IPS-18a (cell line): ENCODE results near the gene EREG.

Experiments
- H3K27ac ChIP-seq: one replicate; pipeline ENCODE4 v1.5.1; 2013; ENCODE audit warnings: low read length
- H3K27me3 ChIP-seq: one replicate; pipeline ENCODE4 v1.6.1; 2013; ENCODE audit warnings: mild to moderate bottlenecking, low read length; ENCODE audit not compliant: control insufficient read depth, insufficient read depth
- H3K36me3 ChIP-seq: one replicate; pipeline ENCODE4 v1.6.1; 2013; ENCODE audit warnings: low read depth, low read length; ENCODE audit not compliant: control insufficient read depth
- H3K4me1 ChIP-seq: one replicate; pipeline ENCODE4 v1.6.1; 2013; ENCODE audit warnings: low read depth, low read length; ENCODE audit not compliant: control insufficient read depth
- H3K4me3 ChIP-seq: one replicate; pipeline ENCODE4 v1.5.1; 2013; ENCODE audit warnings: low read length
- H3K9ac ChIP-seq: one replicate; pipeline ENCODE4 v1.6.1; 2013; ENCODE audit warnings: mild to moderate bottlenecking, low read length, moderate library complexity
- H3K9me3 ChIP-seq: one replicate; pipeline ENCODE4 v1.6.1; 2013; ENCODE audit warnings: low read depth, low read length; ENCODE audit not compliant: control insufficient read depth

The EREG gene

GRCh38 chr4:74433541-74434172 is 68.7 kb downstream of the EREG start:
- H3K4me3 ChIP-seq = no peak overlapping the region
- H3K9ac ChIP-seq = no peak overlapping the region
- no peak overlapping the region for H3K27ac ChIP-seq
- H3K27me3 ChIP-seq = no peaks in the 10 kb centered on the region
- H3K9me3 ChIP-seq = no peaks in the 10 kb centered on the region
- H3K36me3 ChIP-seq = no peaks in the 10 kb centered on the region
- H3K4me1 ChIP-seq = no peaks in the 10 kb centered on the region

- Histone ChIP-seq H3K4me3 (no peak overlapping the region), H3K27ac (no peak overlapping the region), H3K9me3 (no peaks in the 10 kb centered on the region), H3K27me3 (no peaks in the 10 kb centered on the region), H3K9ac (no peak overlapping the region), H3K4me1 (no peaks in the 10 kb centered on the region), H3K36me3 (no peaks in the 10 kb centered on the region)
These were observed 70.4 kb downstream of the EREG start for GRCh38 chr4:74435296-74435695.

GRCh38 chr4:74437866-74438265 is 72.9 kb downstream of the EREG start:
- H3K9me3 ChIP-seq = no peaks in the 10 kb centered on the region
- no peak overlapping the region for H3K4me3 ChIP-seq
- no peaks in the 10 kb centered on the region for H3K36me3 ChIP-seq
- H3K27me3 ChIP-seq = no peaks in the 10 kb centered on the region
- H3K4me1 ChIP-seq = no peaks in the 10 kb centered on the region
- H3K9ac ChIP-seq = no peak overlapping the region
- H3K27ac ChIP-seq = no peak overlapping the region
